ENCODE results near the gene FMNL2. TPM values are rescaled to one million over a fixed set of nuclear protein-coding genes. Genes with fewer than 3 reads are reported as not detected.
"Not testable (repeated sequence)": the region's sequence is repeated elsewhere in the genome, so short reads cannot be mapped to it uniquely, and the experiment has no call there.

The FMNL2 gene
- polyA plus RNA-seq, 10 donors = 21.4 to 41.1 (median 26.5) TPM

DNA sequence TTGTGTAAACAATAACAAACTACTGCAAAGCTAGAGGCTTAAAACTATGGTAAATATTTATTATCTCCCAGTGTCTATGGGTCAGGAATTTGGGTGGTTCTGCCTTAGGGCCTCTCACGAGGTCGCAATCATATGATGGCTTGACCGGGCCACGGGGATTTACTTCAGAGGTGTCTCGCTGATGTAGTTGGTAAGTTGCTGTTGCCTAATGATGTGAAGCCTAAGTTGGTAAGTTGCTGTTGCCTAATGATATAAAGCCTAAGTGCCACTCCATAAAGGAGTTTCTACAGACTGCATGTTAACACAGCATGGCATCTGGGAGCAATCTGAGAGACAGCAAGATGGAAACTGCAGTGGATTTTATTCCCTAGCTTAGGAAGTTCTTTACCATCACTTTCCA, 35.8 kb downstream of the FMNL2 start:
- no peak for DNase-seq

DNA sequence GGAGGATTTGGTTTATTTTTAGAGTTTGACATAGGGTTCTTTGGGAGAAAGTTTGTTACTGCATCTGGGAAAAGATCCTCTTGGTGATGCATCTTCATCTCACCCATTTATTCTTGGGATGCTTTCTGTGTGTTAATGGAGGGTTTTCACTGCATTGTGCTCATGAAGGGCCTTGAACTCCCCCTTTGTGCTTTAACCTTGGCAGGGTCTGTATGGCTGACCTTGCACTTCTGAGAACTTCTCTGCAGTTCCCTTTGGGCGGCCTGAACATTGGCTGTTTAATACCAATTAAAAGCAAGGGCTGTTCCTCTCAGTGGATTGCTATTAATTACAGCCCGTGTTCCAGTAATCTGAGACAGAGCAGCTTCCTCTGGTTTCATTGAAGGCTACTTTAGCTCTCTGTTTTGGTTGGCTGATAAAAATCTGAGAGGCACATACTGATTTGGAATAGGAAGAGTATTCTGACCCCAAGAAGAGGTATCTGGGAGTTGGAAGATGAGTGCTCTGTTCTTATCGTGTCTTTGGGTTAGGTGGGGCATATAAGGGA, 37.5 kb downstream of the FMNL2 start:
- no peak for DNase-seq

DNA sequence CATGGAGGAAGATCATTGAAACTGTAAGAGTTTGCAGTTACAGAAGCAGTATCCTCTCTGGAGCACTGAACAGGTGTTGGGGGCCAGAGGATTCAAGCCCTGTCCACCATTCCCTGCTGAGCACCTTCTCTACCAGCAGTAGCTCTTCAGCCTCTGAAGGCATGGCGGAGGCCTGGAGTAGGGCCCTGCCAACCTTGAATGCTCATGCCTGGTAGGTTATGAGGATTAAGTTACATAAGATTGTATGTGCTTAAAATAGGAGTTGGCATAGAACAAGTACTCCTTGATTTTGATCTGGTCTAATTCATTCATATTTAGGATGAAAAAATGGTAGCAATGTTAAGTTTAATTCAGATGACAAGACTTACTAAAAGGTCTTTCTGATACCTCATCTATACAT, 40.2 kb downstream of the FMNL2 start:
- no peak for DNase-seq

DNA sequence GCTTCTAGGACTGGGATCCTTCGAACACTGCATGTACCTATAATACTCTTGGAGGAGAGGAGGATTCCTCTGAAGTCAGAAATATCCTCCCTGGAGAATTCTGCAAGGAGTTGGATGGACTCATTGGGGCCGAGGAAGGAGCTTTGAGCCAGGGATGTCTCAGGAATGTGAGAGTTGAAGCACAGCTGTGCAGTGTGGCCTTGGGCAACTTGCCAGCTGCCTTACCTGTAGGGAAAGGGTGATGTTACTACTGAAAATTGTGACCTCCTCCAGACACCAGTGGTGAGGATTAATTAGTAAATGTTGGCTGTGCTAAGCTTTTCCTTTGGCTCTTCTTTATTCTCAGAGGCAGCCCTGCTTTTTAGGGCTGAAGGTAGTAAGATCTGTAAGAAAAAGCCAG, 41.4 kb downstream of the FMNL2 start:
- no peak for DNase-seq

DNA sequence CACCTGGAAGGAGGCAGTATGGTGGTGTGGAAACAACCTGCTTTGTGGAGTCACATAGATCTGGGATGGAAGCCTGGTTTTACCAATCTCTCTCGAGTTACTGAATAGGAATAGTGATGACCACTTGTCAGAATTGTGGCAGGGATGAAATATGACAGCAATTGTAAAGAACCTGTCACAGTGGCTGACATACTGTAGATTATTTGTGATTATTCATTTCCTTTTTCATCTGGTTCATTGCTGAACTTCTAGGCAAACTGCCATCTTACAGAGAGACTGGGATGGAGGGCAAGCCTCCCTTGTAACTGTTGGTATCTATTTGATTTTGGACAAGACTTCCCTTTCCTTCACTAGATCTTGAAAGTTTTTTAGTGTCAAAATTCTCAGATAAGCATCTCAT, 42.0 kb downstream of the FMNL2 start:
- DNase-seq = no peak

DNA sequence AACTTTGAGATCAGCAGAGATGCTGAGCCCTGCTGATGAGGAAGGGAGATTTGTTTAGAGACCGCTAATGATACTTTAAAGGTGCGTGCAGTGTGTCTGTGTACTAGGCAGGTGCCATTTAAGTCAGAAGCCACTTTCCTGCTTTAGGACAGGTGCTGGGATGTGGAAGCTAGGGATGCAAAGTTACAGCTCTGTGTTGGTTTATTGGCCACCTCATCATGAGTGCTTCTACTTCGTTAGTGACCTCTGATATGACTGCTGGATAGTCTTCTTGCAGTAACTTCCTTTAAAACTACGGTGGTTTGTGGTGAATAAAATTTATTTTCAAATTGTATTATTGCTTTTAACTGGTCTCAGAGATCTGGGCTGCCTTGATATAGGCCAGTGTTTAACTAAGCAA, 44.1 kb downstream of the FMNL2 start:
- no peak for DNase-seq

DNA sequence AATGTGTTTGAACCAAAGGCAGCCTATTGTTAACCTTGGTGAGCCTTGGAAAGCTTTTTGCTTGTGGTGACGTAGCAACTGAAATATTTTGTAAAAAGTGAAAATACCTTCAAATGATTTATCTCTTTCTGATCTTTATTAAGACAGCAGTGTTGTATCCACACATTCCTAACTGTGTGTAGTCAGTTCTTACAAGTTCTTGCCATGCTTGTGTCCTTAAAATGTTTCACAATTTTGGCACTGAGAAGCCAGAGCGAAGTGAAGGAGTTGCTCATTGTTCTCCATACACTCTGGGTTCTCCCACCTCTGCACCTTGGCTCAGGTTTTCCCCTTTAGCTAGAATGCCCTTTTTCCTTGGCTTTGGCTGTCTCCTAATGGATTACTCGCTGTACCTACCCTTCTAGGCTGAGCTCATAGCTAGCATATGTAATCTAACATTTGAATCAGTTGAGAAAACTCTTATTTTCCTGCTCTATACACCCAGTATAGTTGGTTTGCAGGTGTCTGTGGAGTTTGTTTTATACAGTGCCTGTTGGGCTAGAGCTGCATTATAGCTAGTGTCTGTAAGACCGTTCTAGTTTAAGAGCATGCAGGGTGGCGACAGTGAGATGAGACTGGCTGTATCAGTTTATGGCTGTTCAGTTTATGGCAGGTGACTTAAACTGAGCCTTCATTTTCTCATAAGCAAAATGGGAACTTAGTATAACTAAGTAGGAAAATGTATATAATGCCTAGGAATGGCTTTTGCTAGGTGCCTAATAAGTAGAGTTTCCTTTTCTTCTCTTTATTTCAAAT, 45.5 kb downstream of the FMNL2 start:
- DNase-seq = no peak

DNA sequence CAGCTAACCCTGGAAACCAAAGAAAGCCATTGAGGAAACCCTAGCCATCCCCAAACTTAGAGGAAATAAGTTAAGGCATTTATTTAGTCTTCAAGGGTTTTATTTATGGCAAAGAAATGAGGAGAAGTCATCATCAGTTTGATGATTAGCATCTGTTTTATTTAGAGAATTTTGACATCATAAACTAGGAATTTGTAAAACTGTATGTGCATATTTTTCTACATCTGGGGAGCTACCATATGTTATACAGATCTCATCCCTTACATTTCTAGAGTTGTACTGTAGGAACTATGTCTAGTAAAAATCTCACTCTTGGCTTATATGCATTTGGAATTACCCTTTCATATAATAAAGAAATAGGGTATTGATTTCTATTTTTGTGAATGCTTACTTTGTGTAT, 48.7 kb downstream of the FMNL2 start:
- DNase-seq = peak in 1 of 3 donors; percentile 54

DNA sequence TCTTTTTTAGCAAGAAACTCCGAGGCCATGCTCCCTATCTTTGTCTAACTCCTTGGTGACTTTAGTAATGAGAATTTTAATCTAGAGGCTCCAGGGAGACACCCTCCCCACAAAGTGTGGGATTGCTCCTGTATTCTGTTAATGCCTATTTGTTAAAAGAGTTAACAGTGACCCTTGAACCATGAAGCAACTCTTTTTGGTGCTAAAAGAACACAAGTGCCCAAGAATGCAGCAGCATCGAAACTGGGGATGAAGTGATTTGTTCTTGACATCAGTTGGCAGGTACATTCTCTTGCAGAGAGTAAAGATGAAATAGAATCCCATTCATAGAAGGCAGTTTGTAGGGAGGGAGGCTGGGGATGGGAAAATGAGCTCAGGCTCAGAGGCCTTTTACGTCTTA, 50.0 kb downstream of the FMNL2 start:
- no peak for DNase-seq

DNA sequence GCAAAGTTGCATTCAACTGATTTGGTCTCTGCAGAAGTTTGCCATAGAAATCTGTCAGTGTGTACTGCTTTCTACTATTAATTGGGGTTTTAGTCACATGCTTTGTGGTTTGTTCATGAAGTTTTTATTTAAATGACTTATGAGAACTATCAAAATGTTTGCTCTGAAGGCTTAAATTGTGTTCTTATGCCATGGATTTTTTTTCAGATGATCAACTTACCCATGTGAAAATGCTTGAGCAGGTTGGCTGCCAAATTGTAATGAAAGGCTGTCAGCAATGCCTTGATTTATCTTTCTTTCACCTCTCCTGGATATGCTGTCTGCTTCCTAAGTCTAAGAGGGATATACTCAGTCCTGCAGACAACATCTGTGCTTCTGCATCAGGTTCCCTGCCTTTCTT, 50.7 kb downstream of the FMNL2 start:
- DNase-seq = no peak

DNA sequence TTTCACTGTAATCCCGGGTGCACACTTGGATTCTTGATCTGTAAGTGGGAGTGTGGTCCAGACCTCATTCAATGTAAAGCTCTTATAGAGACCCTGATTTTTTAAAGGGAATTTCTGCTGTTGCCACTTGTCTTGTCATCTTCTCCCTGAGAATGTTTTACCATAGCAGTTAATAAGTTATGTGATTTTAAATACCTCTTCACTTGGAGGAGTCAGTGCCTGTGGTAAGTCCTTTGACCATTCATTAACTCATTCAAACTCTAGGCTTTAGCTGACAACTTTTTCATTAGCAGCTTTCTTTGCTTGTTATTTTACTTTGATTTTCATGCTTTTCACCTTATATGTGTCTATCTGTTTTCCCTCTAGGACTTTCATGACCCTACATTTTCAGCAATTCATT, 51.3 kb downstream of the FMNL2 start:
- no peak for DNase-seq

DNA sequence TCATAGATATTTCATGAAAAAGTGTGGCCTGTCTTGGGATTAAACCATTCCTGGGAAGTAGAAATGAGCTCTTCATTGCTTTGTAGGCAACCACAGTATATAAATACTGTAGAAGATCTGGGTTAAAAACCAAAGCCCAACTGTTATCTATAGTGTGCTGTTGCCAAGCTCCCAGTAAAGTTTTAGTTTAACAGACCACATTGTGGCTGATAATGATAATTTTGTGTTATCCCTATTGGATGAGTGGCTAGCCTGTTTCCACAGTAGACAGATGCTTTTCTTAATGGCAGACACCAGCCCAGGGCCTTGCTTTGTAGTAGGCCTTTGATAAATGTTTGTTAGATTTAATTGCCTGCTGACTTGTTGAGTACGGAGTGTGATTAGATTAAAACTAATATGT, 52.1 kb downstream of the FMNL2 start:
- no peak for DNase-seq

DNA sequence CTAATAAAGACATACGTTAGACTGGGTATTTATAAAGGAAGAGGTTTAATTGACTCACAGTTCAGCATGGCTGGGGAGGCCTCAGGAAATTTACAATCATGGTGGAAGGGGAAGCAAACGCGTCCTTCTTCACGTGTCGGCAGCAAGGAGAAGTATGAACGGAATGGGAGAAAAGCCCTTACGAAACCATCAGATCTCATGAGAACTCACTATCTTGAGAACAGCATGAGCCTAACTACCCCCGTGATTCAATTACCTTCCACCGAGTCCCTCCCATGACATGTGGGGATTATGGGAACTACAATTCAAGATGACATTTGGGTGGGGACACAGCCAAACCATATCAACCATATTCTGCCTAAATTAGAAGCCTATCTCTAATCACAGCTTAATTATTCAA, 53.3 kb downstream of the FMNL2 start:
- not testable (repeated sequence) for DNase-seq

DNA sequence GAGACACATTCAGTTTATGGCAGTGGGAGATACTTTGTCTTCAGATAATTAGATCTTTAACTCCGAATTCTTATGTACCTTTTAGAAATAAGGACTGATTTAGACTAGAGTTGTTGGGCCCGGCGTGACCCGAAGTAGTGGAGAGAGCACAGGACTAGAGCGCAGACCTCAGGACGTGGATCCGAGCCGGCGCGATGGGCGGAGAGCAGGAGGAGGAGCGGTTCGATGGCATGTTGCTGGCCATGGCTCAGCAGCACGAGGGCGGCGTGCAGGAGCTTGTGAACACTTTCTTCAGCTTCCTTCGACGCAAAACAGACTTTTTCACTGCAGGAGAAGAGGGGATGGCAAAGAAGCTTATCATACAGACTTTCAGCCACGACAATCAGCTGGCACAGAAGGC, 54.5 kb downstream of the FMNL2 start:
- no peak for DNase-seq

DNA sequence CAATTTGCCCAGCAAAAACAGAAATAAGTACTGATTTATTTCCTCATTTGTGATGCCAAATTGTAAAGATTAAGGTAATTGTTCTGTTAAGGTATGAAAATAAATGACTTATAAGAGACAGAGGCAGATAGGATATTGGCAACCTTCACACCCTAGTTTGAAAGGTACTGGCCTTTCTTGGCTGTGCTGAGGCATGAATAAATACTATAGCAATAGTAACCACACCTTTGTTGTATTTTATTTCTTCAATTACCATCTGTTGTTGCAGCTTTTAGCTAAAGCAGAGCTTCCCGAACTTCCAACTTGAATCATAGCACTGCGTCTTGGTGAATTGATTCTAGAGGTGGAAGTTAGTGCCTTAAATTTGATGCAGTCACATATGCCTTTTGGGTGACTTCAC, 55.9 kb downstream of the FMNL2 start:
- no peak for DNase-seq

DNA sequence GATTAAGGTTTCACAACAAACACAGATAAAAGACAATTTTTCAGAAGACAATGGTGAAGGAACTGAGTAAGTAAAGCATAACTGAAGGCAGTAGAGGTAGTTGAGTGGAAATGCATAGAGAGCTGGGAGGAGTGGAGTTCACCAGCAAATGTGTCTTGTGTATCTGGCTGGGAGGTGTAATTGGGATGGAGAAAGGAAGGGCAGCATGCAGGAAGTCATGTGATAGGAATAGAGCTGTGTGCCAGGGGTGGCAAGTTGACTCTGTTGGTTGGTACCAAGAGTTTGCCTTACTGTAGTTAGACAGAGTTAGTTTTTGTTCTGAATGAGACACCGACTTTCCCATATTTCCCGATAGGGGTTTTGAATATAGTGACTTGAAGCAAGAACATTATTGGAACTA, 56.3 kb downstream of the FMNL2 start:
- DNase-seq = no peak

DNA sequence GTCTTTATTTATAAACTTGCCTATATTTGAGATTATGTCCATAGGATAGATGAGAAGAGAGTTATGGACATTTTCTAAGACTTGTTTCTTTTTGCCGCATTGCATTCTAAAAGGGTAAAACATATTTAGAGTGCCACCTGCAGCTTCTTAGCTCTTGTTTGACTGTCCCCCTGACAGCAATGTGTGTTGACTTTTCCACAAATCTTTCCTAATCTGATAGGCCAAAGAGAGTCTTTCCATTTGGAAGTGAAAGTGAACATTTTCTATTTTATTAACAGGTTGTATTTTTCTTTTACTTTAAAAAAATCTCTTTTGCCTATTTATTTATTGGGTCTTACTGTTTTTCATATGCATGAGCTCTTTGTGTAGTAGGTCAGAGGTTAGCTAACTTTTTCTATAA, 58.4 kb downstream of the FMNL2 start:
- no peak for DNase-seq

DNA sequence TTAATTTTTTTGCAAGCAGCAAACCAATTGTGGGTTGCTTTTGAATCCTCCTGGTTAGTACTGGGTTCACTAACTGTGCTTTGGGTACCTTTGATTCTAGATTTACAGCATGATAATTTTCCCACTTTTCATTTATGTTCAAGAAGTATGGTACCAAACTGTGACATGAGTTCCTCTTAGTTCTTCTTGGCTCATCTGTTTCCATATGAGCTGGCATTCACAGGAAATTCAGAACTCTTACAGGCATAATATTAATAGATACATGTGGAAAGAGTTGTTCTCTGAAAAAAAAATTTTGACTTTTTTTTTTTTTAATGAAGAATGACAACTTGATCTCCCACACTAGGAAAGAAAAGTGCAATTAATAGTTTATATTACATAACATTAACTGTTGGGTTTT, 59.4 kb downstream of the FMNL2 start:
- no peak for DNase-seq

DNA sequence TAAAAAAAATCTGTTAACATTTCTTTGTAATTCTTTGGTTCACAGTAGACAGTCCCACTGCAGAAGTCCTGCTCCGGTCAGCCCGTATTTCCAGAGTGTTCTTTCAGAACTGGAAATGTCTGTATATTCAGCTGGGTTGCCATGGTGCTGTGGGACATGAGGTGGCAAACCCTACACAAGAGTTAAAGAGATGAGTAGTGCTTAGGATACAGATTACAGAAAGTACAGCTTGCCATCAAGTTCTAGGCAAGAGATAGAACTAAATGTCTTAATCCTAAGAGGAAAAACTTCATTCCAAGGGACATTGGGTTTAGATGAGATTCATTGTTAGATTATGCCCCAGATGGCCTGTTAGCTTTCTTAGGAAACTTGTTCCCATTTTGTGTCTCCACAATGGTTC, 60.1 kb downstream of the FMNL2 start:
- peak in 2 of 3 donors; percentile 28 to 52 for DNase-seq

DNA sequence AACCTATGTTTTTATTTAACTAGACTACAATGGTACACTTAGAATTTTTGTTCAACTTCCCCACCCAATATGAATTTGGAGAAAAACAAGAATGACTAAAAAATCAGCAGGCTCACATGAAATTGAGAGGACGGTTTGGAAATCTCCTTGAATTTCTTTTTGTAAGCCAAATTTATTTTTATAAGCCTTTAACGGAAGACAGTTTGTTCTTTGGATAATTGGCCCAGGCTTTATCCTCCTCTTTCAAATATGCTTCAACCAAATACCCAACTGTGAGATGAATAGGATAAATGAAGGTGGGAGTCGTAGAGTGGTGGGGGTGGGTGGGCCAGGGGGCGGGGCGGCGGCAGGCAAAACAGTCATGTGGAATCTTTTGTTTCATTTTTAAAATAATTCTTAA, 60.6 kb downstream of the FMNL2 start:
- peak in 2 of 3 donors; percentile 12 to 32 for DNase-seq

DNA sequence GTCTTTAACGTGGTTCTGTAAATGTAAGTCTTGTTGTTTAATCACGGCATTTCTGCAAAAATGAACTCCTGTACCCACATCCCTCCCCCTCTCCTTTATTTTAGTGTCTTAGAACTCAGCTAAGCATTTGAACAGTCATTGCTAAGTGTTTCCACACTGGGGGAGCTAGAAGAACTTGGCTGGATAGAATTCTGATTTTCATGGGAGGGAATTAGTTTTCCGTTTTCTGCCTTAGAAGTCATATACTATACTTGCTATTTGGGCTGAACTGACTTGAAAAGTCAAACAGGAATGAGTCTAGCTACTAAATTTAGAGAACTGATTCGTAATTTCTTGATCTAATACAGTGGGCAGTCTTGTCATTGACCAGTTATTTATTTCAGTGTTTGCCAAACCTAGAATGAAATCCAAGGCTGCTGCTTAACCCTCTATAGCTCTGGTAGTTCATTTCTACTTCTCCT, 61.1 kb downstream of the FMNL2 start:
- peak; percentile 60 to 86 (median 77) for DNase-seq

DNA sequence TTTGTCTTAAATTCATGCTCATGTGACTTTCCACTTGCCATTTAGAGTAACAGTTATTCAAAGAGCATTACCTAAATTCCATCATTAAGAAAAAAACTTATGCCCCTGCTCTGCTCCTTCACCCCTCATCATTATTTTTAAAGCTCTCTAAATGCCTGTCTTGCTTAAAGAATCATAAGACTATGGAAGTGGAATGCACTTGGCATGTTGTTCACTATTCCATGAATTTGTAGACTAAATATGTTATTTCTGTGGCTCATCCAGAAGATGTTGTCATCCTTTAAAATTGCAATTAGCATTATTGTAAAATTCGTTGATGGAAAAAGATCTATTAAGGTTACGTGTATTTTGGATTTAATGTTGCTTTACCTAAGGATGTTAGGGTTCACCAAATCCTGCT, 61.8 kb downstream of the FMNL2 start:
- DNase-seq = peak in 2 of 3 donors; percentile 46 to 66

DNA sequence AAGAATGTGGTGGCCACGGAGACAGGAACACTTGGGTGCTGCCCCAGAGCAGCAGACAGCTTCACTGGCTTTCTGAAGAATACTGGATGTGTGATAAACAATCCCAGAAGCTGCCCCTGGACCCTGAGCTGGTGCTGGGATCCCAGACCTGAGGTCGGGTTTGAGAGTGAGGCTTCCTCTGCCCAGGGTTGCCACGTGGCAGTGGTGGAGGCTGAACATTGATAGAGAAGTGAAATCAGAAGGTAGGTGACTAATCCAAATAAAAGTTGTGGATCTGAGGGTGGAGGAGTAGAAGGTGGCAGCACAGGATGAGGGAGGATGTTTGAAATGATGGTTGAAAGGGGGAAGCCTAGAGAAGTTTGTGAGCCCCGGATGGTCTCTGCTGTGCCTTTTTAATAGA, 64.0 kb downstream of the FMNL2 start:
- DNase-seq = no peak

All from muscle of back (tissue), 11 donors.